GM19438 (cell line): ENCODE data around the gene OR11G2.
"Not testable (repeated sequence)": the region's sequence is repeated elsewhere in the genome, so short reads cannot be mapped to it uniquely, and the experiment has no call there.

Experiments
- ATAC-seq: cut with Tn5 transposase; IDR thresholded peaks from one replicate; pipeline ENCODE4 v1.9.1; 2021; ENCODE audit warnings: low read depth; ENCODE audit not compliant: unreplicated experiment

Gene OR11G2, protein sequence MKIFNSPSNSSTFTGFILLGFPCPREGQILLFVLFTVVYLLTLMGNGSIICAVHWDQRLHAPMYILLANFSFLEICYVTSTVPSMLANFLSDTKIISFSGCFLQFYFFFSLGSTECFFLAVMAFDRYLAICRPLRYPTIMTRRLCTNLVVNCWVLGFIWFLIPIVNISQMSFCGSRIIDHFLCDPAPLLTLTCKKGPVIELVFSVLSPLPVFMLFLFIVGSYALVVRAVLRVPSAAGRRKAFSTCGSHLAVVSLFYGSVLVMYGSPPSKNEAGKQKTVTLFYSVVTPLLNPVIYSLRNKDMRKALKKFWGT

GRCh38 chr14:20190596-20190995 lies at the start of gene OR11G2:
Gene OR11G2 (plus strand): TSS chr14:20190896. CDS start chr14:20197438, 6,542 bp downstream.
- ATAC-seq = no peak

GRCh38 chr14:20143911-20144310 lies 46.8 kb upstream of the OR11G2 start:
- ATAC-seq = no peak

DNA sequence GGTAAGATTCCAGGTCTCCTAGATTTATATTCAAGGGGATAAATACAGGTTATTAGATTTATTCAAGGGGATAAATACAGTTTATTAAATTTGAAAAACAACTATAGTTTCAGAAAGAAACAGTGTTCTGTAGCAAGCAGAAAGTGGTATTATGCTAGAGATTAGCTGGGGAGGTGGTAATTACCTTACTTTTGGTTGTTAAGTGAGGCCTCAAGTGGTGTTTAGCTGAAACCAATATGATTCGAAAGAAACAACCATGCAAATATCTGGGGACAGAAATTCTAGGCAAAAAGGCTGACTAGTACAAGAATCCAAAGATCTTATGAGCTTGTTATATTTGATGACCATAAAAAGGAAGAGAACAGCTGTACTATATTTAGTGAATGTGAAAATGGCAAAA lies 45.9 kb upstream of the OR11G2 start:
- no peak for ATAC-seq

GRCh38 chr14:20164462-20164861 lies 26.2 kb upstream of the OR11G2 start:
- ATAC-seq = no peak

- ATAC-seq = no peak
Observed at GRCh38 chr14:20167091-20167490, 23.6 kb upstream of the OR11G2 start.

DNA sequence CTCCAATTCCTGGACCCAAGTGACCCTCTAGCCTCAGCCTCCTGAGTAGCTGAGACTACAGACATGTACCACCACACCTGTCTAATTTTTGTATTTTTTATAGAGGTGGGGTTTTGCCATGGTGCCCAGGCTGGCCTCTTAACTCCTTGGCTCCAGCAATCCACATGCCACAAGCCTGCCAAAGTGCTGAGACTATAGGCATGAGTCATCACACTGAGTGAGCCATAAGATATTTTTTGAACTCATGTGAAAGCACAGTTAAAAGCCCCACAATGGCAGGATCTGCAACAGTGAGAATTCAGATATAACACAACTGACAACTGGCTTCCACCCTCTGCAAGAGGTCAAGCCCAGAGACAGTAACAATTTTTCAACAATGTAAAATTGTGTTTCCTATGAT lies 20.8 kb upstream of the OR11G2 start:
- ATAC-seq = not testable (repeated sequence)

GRCh38 chr14:20174205-20174604 lies 16.5 kb upstream of the OR11G2 start:
- ATAC-seq = not testable (repeated sequence)

GRCh38 chr14:20176330-20176729 lies 14.4 kb upstream of the OR11G2 start:
- ATAC-seq = no peak

- no peak for ATAC-seq
Observed at GRCh38 chr14:20177433-20177974, 13.2 kb upstream of the OR11G2 start.

GRCh38 chr14:20179218-20179617 lies 11.5 kb upstream of the OR11G2 start:
- ATAC-seq = no peak

DNA sequence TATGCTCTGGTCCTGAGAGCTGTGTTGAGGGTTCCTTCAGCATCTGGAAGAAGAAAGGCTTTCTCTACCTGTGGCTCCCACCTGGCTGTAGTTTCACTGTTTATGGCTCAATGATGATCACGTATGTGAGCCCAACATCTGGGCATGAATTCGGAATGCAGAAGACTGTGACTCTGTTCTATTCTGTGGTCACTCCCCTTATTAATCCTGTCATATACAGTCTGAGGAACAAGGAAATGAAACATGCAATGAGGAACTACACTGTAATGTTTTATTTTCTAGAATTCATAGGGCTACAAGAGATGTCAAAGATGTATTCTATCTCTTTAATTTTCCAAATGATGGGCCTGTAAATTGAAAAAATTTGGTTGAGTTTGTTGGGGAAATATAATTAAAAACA lies 10.8 kb upstream of the OR11G2 start:
- ATAC-seq = no peak

DNA sequence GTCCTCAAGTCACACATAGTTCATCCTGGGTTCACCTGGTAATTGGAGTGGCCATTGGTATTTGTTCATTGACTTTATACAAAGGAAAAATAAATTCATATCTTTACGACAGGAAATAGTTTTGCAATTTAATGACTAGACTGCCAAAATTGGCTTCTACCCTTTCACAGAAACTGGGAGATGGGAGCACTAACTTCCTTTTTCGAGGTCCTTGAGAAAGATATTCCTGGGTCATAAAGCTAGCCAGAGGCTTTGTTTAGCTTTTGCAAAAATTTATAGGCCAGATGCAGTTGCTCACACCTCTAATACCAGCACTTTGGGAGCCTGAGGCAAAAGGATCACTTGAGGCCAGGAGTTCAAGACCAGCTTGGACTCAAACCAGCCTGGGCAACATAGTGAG lies 10.2 kb upstream of the OR11G2 start:
- ATAC-seq = no peak

DNA sequence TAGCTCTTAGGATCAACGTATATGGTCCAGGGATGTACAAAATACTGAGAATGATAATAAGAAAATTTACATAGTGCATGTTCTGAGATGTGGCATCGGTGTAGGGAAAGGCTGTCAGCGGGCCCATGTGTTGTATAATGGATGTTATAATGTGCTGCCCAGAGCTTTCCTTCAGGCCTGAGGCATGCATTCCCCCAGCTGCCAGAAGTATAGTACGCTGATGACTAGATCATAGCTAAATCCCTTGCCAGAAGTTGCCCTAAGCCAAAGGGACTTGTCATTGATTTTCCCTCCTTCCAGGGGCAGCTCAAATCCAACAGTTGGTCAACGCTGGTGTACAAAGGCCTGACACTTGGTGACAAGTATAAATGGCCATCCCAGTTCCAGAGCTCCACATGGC lies 6.5 kb upstream of the OR11G2 start:
- ATAC-seq = no peak

- no peak for ATAC-seq
Observed at GRCh38 chr14:20191396-20191795, 700 bp downstream of the OR11G2 start.

DNA sequence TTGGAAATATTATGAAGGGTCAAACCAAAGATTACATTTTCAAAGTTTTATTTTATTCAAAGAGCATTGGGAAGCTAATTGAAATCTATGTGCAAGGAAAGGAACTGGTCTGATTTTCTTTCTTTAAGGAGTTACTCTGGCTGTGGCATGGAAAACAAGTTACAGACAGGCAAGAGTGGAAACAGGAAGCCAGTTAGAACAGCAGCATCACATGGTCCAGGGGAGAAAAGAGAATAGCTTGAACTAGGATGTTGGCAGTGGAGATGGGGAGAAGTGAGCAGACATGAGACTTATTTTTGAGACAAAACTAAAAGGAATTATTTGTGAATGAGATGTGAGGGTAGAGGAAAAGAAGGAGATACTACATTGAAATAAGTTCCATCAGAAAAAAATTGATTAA lies 3.4 kb downstream of the OR11G2 start:
- ATAC-seq = no peak

GRCh38 chr14:20195170-20195569 lies 4.5 kb downstream of the OR11G2 start:
- ATAC-seq = not testable (repeated sequence)

- no peak for ATAC-seq
Observed at GRCh38 chr14:20195911-20196310, 5.2 kb downstream of the OR11G2 start.

- ATAC-seq = no peak
Observed at GRCh38 chr14:20197459-20197858, 6.8 kb downstream of the OR11G2 start.

DNA sequence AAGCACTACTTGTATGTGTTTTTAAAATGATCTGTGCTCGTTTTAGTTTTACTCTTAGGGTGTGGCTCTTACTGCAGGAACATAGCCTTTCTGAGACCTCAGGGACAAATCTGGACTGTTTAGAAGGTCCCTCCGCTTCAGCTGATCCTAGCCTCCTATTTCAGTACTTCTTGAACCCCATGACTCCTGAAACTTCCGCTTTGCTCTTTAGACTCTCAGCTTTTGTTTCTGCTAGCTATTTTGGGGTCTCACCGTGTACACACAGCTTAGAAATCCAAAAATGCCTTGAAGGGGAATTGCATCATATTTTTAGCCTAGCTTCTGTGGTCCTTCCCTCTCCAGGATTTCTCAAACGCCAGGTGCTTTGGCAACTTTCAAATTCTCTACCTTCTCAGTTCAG lies 8.3 kb downstream of the OR11G2 start:
- no peak for ATAC-seq

DNA sequence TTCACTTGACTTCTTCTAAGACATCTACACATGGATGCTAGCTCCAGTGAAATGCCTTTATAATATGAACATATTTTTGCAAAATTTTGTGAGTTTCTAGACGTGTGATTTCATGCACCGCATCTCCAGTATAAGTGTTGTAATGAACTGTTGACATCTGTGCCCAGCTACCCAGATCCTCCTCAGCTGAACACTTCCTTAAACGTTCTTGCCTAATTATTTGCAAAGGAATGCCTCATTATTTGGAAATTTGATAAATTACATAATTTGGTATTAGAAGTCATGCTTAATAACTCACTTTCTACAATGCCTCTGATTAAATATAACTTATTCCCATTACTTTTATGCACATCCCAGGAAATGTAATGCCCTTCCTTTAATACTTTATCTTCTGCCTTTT lies 14.0 kb downstream of the OR11G2 start:
- ATAC-seq = no peak

GRCh38 chr14:20209595-20209994 lies 18.9 kb downstream of the OR11G2 start:
- no peak for ATAC-seq

GRCh38 chr14:20212406-20212805 lies 21.7 kb downstream of the OR11G2 start:
- not testable (repeated sequence) for ATAC-seq
